HG02798 (cell line): ENCODE results near the gene CRTC1.

Experiments
- ATAC-seq: cut with Tn5 transposase; IDR thresholded peaks from one replicate; pipeline ENCODE4 v1.9.1; 2021; ENCODE audit warnings: mild to moderate bottlenecking; ENCODE audit not compliant: unreplicated experiment, poor library complexity

Gene CRTC1, protein sequence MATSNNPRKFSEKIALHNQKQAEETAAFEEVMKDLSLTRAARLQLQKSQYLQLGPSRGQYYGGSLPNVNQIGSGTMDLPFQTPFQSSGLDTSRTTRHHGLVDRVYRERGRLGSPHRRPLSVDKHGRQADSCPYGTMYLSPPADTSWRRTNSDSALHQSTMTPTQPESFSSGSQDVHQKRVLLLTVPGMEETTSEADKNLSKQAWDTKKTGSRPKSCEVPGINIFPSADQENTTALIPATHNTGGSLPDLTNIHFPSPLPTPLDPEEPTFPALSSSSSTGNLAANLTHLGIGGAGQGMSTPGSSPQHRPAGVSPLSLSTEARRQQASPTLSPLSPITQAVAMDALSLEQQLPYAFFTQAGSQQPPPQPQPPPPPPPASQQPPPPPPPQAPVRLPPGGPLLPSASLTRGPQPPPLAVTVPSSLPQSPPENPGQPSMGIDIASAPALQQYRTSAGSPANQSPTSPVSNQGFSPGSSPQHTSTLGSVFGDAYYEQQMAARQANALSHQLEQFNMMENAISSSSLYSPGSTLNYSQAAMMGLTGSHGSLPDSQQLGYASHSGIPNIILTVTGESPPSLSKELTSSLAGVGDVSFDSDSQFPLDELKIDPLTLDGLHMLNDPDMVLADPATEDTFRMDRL

DNA sequence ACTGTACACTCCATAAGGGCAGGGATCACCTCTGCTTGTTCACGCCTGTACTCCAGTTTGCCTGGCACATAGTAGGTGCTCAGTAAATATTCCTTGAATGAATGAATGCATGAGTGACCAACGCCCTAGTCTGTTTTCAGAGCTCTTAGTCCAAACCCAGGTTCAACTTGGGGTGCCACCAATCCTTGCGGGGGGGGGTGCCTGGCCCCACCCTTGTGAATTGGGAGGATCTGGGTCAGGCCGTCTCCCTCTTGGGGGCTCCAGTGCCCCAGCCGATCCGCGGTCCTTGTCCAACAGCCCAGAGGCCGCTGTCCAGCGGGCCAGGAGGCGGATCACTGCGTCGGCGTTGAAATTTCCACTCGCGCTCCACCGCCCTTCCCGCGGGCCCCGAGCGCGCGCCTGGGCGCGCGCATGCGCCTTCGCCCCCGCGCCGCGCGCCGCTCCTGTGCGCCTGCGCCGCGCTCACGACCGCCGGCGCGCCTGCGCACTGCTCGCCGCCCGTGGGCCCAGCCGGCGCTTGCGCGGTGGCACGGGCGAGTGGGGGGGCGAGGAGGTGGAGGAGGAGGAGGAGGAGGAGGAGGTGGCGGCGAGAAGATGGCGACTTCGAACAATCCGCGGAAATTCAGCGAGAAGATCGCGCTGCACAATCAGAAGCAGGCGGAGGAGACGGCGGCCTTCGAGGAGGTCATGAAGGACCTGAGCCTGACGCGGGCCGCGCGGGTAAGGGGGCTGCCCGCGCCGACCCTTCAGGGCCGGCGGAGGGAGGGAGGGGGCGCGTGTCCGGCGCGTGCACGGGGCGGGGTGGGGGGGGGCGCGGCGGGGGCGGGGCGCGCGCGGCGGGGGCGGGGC is at the start of gene CRTC1:
Gene CRTC1 (plus strand): TSS at position 572 of the 849 bp plus-strand sequence. CDS start 23 bp downstream, at position 595.
- peak; percentile 87 for ATAC-seq

DNA sequence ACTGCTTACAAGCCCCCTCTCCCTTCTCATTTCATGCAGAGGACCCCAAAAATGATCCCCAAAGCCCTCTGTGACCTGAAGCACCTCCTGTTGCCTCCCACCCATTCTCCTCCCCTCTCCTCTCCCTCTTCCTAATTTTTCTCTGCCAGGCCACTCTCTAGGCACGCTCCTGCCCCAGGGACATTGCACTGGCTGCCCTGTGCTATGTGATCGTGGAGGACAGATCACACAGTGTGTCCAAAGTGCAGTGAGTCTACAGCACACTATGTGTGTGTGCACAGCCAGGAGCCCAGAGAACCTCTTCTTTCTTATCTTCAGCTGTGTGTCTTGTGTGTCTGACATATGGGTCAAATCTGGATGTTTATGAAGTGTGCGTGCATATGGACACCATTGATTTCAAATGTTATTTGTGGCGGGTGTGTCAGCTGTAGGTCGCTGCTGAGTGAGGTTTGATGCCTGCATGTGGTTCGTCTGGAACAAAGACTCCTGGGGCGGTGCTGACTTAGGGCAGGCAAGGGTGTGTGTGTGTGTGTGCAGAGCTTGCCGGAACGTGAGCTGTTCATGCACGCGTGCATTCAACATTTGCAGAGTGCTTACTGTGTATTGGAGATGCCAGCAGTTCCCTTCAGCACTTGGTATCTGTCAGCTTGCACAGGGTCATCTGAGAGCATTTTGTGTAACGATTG is 48.7 kb upstream of the CRTC1 start:
- no peak for ATAC-seq

DNA sequence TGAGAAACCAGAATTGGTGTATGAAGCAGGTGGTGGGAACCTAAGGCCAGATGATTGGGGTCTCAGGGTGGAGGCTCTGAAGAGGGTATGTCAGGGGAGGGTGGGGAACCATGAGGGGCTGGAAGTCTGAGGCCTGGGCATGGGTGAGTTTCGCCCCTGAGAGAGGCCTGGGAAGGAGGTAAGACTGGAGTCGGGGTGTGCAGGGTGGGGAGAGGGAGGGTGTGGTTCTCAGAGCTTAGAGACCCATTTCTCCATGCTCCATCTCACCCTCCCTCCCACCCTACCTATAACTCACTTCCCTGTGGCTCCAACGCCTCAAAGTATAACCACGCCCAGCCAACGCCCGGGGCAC is 47.7 kb upstream of the CRTC1 start:
- no peak for ATAC-seq

DNA sequence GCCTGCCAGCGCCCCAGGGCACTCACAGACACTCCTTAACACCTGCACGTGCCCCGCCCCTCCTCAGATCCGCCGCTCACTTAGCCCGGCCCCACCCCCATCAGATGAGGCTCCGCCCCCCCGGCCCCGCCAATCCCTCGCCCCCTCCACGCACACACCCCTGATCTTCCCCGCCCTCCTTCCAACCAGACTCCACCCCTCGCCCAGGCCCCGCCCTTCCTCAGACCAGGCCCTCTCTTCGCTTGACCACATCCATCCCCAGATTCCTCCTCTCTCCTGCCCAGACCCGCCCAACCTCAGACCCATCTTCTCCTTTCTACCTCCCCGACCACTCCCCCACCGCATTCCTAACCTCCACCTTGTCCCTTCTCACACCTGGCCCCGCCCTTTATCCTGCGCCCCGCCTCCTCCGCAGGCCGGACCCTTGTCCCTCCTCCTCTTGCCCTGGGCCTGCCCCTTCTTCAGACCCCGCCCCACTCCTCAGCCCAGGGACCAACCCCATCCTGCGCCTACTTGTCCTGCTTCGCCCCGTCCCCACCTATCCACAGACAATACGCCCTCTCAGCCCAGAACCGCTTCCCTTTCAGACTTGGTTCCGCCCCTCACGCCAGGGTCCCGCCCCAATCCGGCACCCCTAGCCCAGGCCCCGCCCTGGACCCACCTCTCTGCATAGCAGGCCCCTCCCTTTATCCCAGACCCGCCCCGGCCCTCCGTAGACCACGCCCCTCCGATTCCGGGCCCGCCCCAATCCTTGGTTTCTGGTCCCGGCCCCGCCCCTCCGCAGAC is 47.1 kb upstream of the CRTC1 start:
- ATAC-seq: peak; percentile 88

DNA sequence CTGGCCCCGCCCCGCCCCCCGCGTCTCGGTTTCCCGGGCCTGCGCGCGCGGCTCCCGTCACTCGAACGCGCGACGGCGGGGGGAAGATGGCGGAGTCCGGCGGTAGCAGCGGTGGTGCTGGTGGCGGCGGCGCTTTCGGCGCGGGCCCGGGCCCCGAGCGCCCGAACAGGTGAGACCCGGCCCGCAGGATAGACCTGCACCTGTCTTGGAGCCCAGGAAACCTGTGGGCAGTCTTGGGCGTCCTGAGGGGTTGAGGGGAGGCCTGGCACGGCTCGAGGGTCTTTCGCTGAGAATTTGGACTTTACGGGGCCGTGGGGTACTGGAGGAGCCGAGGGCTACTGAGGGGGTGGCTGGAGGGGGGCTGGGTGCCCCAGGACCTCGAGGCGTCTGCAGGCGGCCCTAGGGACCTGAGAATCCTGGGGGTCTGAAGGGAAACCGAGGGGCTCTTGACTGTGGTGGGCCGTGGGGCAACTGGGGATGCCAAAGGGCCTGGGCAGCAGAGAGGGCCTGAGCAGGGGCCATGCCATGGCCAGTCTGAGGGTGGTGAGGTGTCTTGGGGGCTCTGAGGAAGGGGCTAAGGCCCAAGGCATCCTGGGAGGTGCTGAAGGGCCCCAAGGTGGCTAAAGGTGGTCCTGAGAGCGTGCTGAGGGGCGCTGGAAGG is 46.4 kb upstream of the CRTC1 start, which contains the start of gene KLHL26:
Gene KLHL26 (plus strand): TSS at position 60 of the 661 bp plus-strand sequence. CDS start 27 bp downstream, at position 87.
- ATAC-seq: no peak

DNA sequence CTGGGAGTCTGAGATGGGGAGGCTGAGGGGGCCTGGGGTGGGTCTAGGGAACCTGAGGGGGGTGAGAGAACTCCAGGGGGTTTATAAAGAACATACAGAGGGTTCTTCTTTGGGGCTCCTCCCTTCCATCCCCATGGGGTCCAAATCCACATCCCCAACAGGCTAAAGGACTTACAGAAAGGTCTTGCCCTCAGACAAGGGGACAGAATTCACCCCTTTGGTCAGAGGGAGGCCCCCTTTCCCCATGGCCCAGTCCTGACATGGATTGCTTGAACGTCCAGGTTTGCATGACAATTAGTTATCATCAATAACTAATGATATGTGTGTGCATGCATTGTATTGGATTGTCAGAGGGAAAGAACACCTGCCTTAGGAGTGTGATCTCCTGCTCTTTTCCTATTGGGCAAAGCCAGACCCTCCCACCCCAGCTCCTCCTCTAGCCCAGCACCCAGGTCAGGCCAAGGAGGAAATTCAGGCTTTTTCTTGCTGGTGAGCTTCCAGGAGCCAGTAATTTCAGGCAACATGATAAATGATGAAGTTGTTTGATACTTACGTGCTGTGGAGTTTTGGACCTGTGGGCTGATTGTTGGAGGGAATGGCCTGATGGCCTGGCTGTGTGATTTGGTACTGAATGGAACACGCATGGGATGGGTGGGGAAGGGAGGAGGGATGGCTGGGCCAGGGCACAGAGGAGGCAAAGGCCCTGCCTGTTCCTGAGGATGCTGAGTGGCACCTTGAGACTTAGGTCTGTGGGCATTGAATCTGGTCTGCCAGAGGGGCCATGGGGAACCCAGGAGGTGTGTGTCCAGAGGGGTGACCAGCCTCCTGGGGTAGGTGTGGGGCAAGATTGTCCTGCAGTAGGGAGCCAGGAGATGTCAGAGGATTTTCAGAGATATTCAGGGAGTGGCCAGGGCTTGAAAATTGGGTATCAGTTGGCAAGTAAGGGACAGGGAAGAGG is 45.5 kb upstream of the CRTC1 start:
- no peak for ATAC-seq

DNA sequence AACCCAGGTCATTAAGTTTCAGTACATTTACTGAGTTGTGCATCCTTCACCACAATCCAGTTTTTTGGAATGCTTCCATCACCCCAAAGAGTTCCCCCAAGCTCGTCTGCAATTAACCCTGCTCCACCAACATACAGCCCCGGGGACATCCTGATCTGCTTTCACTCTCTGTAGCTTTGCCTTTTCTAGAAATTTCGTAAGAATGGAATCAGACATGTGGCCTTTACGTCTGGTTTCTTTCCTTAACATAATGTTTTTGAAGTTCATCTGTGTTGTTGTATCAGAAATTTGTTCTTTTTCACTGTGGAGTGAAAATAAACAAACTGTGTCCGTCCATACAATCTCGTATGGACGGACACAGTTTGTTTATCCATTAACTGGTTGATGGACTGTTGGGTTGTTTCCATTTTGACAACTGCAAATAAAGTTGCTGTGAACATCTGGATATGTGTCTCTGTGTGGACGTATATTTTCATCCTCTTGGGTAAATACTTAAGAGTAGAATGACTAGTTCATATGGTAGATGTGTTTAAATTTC is 43.7 kb upstream of the CRTC1 start:
- no peak for ATAC-seq

DNA sequence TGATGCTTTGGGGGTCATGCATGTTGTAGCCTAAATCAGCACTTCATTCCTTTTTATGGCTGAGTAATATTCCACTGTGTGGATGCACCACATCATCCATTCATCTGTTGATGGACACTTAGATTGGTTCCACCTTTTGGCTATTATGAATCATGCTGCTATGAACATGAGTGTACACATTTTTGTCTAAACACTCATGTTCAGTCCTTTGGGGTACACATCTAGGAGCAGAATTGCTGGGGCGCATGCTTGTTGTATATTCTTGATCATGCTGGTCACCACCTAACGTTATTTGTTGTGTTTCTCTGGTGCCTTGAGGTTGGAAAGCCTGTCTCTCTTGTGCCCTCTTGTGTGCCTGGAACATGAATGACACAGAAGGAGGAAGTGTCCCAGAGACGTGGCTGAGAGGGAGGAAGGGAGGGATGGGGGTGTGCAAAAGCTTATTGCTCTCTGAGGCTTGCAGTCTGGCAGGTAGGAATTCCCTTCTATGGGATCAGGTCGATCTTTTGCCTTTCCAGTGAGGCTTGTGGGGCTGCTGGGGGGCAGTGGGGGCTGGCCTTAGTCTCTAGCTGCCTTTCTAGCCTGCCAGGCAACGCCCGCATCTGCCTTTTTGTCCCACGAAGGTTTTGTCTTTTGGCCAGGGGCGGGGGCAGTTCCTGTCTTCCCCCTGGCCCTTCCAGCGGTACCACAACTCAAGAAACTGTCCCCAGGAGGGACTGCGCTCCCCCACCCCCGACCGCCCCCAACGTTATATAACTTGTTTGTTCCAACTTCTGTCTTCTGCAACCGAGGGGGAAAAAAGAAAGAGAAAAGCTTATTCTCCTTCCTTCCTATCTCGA is 39.1 kb upstream of the CRTC1 start:
- ATAC-seq: no peak

DNA sequence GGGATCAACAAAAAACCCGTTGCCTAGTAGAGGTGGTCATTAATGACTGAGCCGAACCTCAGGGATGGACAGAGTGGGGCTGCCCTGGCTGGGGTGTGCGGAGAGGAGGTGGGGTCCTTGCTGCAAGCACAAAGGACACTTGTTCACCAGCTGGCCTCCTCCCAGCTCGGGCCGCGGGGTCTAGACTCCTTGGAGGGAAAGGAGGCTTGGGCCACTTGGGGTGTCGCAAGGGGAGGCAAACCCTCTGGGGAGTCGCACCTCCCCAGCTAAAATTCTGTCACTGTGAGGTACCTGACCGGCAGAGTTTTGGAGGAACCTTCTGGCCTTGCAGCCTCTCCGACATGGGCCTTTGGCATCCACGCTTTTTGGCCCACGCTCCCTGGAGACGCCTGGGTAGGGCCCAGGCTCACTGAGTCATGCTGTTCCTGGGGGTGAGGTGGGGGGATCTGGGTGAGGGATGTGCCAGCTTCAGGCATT is 38.4 kb upstream of the CRTC1 start:
- no peak for ATAC-seq

DNA sequence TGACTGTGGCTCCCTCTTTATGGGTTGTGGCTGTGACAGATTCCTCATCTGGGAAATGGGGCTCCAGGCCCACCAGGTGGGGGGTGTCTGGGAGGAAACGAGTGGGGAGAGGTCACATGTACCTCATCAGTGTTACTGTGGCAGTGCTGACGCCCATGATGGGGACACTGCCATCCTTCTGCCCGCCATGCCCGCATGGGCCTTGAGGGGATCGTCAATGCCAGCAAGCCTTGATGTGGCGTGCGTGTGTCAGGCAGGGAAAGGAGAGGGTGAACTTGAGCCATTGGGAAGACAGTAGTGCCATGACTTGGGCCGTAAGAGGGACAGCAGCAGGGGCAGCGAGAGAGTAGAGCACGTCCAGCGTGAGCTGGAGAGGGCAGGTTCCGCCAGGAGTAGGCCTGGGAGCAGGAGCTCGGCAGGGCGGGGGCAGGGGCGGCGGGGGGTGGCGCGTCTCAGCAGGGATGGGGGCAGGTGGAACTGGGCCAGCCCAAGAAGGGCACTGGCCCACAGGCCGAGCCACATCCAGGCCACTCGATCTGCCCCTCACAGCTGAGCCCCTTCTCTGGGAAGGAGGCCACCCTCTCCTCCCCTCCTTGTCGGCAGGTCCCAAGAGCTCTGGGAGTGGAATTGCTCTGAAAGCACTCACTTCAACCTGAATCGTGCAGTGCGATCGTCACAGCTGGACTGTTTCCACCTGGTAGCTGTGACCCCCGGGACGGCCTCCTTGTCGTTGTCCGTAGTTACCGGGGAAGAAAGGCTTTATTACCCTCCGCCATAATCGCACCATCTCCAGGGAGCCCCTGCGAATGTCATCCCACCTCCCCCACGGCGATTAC is 36.7 kb upstream of the CRTC1 start:
- ATAC-seq: no peak

DNA sequence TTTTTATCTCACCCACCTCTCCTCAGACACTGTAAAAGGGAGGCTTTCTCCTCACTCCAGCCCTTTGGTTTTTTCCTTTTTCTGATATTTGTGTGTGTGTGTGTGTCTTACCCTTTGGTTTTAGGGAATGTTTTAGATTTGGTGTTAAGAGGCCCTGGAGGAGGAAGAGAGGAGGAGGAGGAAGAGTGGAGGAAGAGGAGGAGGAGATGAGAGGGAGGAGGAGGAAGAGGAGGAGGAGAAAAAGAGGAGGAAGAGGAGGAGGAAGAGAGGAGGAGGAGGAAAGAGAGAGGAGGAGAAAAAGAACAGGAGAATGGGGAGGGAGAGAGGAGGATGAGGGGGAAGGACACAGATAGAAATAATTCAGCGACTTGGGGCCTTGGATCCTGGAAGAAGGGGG is 36.1 kb upstream of the CRTC1 start:
- ATAC-seq: no peak

DNA sequence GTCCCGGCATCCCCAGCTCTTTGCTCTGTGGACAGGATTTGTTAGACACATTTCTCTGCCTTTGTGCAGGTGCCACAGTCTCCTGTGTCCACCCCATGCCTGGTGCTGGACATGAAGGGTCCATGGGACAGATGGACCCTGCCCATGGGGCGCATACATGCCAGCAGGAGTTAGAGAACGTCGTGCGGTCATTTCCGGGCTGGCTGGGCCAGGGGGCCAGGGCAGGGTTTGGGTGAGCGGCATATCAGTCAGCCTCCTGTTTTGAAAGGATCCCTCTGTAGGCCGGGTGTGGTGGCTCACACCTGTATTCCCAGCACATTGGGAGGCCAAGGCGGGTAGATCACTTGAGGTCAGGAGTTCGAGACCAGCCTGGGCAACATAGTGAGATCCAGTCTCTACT is 35.7 kb upstream of the CRTC1 start:
- ATAC-seq: no peak

DNA sequence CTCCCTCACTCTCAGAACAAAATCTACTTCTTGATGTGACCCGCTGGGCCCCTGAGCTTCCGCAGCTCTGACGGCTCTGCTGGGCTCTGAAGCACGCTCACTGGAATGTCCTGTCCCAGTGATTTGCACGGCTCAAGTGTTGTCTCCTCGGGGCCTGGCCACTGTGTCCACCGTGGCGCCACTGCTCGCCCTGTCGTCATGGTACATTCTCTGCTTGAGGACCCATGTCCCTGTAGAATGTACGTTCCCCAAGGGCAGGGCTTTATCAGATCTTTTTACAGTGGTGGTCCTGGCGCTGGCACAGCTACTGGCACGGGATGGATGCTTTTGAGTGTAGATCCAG is 34.5 kb upstream of the CRTC1 start:
- ATAC-seq: no peak

DNA sequence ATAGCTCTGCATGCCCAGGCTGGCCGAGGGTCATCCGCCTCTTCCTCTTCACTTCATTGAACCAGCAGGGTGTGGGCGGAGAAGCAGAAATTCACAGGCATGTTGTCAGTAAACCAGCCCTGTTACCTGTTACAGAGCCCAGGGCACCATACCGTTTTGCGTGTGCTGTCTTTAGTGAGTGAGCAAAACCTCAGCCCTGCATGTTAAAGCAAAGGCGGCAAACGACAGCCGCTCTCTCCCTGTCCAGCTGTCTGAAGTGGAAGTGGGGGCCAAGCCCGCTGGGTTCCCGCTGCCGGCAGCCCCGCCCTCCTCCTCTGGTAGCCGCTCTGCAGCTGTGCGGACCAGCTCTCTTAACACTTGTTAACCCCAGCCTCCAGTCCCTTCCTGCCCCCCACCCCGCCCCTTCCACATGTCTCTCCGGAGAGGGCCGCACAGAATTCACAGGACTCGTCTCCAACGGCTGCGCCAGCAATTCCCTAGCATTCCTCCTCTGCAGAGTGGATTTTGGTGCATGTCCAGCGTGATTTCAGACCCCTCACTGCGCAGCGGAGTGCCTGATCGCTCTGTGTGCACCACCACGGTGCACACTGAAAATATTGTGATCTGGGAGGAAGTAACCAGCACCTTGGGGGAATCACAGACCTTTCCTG is 34.0 kb upstream of the CRTC1 start:
- no peak for ATAC-seq

DNA sequence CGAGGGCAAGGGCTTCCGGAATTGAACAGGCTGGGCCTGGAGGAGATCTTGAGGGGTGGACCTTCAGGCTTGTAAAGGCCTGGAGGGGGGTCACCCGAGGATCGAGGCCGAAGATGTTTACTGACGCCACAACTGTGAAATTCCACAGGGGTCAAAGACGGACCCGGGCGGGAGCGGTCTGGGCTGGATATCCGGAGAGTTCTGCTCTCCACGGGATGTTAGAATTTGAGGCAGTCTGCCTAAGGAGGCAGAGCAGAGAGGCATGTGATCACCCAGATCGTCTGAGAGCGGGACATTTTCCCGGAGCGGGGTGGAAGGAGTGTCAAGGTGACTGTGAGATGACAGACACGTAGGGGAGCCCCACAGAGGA is 33.5 kb upstream of the CRTC1 start:
- ATAC-seq: no peak
